ENCODE measurements around the gene UCK2.

DNA sequence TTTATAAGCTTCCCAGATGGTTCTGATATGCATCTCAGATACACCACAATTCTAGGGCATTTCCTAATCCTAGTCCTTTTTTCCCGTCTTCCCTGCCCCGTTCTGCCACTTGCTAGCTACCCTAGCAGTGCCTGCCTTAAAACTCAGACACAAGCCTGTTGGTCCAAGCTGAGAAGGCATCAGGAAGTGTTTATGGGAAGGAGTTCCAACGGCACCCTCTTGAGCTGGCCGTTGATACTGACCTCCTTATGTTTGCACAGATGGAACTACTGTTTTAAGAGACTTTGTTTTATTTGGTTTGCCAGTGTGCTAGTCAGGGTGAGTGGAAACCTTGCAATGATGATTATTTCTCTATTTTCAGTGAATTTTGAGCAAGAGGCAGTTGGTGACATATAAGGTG, 67.2 kb downstream of the UCK2 start:
- no peak for TF ChIP-seq POLR2AphosphoS5 (IDR thresholded peaks at IDR 0.05; ENCODE audit: low read depth, low read length)
- TF ChIP-seq, protein P1, sequence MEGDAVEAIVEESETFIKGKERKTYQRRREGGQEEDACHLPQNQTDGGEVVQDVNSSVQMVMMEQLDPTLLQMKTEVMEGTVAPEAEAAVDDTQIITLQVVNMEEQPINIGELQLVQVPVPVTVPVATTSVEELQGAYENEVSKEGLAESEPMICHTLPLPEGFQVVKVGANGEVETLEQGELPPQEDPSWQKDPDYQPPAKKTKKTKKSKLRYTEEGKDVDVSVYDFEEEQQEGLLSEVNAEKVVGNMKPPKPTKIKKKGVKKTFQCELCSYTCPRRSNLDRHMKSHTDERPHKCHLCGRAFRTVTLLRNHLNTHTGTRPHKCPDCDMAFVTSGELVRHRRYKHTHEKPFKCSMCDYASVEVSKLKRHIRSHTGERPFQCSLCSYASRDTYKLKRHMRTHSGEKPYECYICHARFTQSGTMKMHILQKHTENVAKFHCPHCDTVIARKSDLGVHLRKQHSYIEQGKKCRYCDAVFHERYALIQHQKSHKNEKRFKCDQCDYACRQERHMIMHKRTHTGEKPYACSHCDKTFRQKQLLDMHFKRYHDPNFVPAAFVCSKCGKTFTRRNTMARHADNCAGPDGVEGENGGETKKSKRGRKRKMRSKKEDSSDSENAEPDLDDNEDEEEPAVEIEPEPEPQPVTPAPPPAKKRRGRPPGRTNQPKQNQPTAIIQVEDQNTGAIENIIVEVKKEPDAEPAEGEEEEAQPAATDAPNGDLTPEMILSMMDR (IDR thresholded peaks at IDR 0.05) = no peak
